ENCODE data around the gene MIA3.
A peak's percentile ranks its signal among the peaks of the same experiment; 100 is the strongest.
"Not testable (repeated sequence)": the region's sequence is repeated elsewhere in the genome, so short reads cannot be mapped to it uniquely, and the experiment has no call there.

Gene MIA3, protein sequence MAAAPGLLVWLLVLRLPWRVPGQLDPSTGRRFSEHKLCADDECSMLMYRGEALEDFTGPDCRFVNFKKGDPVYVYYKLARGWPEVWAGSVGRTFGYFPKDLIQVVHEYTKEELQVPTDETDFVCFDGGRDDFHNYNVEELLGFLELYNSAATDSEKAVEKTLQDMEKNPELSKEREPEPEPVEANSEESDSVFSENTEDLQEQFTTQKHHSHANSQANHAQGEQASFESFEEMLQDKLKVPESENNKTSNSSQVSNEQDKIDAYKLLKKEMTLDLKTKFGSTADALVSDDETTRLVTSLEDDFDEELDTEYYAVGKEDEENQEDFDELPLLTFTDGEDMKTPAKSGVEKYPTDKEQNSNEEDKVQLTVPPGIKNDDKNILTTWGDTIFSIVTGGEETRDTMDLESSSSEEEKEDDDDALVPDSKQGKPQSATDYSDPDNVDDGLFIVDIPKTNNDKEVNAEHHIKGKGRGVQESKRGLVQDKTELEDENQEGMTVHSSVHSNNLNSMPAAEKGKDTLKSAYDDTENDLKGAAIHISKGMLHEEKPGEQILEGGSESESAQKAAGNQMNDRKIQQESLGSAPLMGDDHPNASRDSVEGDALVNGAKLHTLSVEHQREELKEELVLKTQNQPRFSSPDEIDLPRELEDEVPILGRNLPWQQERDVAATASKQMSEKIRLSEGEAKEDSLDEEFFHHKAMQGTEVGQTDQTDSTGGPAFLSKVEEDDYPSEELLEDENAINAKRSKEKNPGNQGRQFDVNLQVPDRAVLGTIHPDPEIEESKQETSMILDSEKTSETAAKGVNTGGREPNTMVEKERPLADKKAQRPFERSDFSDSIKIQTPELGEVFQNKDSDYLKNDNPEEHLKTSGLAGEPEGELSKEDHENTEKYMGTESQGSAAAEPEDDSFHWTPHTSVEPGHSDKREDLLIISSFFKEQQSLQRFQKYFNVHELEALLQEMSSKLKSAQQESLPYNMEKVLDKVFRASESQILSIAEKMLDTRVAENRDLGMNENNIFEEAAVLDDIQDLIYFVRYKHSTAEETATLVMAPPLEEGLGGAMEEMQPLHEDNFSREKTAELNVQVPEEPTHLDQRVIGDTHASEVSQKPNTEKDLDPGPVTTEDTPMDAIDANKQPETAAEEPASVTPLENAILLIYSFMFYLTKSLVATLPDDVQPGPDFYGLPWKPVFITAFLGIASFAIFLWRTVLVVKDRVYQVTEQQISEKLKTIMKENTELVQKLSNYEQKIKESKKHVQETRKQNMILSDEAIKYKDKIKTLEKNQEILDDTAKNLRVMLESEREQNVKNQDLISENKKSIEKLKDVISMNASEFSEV (N-terminal part only)

DNA sequence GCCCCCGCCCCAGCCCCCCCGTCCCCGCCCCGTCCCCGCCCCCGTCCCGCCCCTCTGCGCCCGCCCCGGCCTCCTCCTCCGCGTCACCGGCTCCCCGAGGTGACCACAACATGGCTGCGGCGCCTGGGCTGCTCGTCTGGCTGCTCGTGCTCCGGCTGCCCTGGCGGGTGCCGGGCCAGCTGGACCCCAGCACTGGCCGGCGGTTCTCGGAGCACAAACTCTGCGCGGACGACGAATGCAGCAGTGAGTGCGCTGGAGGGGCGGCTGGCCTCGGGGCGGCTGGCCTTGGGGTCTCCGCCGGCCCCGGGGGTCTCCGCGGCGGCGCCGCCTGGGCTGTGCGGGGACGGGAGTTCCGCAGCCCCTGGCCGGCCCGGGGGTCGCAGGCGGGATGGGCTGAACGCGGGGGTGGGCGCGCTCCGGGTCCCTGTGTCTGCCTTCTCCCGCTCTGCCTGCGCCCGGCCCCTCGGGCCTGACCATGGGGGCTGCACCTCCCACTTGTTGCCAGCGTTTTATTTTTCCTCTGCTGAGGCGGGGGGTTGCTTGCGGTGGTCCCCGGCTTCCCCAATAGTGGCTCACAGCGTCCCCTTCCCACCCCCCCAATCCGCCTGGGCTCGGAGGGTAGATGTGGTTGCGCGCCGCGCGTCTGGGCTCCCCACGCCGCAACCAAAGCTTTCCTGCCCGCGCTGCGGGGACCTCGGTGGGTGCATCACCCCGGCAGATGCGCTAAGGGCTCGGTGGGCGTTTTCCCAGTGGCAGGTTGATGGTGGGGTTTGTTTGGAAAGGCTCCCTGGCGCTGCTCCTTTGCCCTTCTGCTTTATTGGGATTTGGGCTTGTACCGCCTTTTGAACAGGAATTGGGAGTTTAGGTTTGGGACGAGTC lies at the start of gene MIA3:
MIA3 (plus strand) TSS at position 97 of the 879 bp plus-strand sequence; CDS start at position 111, 14 bp downstream.
- DNase-seq (ENCODE audit: low read depth in 2 of 2): peak in 1 of 2 donors; percentile 10

GRCh38 chr1:222570837-222571236 lies 47.1 kb upstream of the MIA3 start:
- no peak for DNase-seq (ENCODE audit: low read depth in 2 of 2)

DNA sequence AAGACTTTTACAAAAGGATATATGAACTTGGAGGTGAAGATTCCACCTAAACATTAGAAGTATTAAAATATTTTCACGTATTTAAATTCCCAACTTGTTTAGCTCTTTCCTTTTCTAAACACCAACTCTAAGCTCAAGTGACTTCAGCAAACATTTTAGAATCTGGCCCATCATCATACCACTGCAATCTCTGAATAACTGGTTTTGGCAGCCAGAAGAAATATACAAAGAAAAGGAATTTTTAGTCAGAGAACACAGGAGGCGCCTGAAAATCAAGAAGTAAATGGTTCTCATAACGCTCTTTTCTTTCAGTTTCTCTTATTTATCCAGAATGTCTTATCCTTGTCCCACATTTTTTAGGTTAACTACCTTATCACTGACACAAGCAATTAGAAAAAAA lies 38.6 kb upstream of the MIA3 start:
- DNase-seq (ENCODE audit: low read depth in 2 of 2): no peak

DNA sequence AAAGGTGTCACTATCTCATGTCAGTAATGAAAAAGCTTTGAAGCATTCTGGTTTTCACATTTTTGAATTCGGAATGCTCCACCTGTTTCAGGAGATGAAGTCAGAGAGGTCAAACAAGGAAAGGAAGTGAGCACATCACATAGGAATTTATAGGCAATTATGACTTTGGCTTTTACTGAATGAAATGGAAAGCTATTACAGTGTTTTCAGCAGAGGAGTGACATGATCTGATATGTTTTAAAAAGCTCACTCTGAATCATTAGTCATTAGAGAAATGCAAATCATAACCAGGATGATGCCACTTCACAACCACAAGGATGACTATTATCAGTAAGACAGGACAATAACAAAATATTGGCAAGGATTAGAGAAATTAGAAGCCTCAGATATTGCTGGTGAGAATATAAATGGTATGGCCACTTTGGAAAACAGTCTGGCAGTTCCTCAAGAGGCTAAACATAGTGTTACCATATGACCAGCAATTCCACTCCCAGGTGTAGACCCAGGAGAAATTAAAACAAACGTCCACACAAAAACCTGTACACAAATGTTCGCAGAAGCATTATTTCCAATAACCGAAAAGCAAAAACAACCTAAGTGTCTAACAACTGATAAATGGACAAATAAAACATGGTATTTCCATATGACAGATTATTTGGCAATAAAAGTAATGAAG lies 35.7 kb upstream of the MIA3 start:
- no peak for DNase-seq (ENCODE audit: low read depth in 2 of 2)

DNA sequence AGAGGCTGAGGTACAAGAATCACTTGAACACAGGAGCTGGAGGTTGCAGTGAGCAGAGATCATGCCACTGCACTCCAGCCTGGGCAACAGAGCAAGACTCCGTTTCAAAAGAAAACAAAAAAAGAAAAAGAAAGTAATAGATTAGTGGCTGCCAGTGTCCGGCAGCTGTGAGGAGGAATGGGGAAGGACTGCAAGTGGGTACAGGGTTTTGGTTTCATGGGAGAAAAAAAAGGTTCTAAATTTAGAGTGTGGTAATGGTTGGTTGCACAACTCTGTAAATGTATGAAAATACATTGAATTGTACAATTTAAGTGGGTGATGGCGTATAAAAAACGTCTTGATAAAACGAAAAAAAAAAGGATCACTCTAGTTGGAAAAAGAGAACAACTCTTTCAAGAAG lies 34.8 kb upstream of the MIA3 start:
- DNase-seq (ENCODE audit: low read depth in 2 of 2): no peak

DNA sequence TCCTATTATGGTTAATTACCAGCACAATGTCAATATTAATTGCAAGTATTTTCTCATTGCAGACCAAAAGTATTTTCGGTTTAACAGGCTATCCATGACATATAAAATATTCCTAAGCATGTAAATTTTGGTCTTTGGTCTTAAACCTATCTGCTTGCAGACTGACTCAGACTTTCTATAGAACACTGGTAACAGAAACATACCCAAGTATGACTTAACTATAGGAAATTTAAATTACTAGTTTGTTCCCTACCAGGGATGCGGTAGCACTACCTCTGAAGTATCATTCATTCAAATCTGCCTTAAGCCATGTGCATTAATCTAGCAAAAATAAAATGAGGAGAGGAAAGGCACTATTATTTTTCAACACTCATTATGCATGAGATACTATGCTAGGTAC lies 31.1 kb upstream of the MIA3 start:
- no peak for DNase-seq (ENCODE audit: low read depth in 2 of 2)

DNA sequence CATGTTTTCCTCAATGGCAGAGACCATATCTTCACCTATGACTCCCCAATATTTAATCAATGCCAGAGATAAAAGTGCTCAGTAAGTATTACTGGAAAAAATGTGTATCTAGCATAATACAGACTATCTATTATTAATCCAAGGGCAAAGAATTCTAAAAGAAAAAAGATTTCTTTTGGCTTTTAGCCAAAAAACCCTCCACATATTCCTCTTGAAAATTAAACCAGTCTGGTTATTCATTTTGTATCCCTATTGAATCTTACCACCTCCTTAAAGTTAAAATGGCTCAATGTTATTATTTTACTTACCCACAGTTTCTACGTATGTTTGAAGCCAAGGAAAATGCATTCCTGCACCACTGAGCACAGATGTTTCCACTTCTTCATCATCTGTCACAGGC lies 29.8 kb upstream of the MIA3 start:
- DNase-seq (ENCODE audit: low read depth in 2 of 2): no peak

- peak; percentile 50 to 59 for DNase-seq (ENCODE audit: low read depth in 2 of 2)
Observed at GRCh38 chr1:222589462-222590302, 28.2 kb upstream of the MIA3 start, which contains the start of gene TAF1A. TSS of gene TAF1A (minus strand) at chr1:222589933.

GRCh38 chr1:222592171-222592570 lies 25.7 kb upstream of the MIA3 start:
- no peak for DNase-seq (ENCODE audit: low read depth in 2 of 2)

- DNase-seq (ENCODE audit: low read depth in 2 of 2): no peak
Observed at GRCh38 chr1:222594789-222595188, 23.1 kb upstream of the MIA3 start.

DNA sequence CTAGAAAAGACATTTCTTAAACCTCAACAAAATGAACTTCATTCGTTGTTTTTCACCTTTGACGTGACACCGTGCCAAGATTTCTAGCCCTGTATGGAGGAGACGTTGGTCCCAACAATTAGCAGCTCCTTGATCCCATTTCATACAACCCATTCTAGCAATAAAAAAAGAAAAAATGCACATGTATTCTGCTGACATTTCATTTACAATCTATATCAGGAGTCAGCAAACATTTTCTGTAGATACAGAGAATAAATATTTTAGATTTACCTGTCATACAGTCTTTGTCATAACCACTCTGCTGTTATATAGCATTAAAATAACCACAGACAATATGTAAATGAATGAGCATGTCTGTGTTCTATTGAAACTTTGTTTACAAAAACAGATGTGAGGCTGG lies 21.2 kb upstream of the MIA3 start:
- DNase-seq (ENCODE audit: low read depth in 2 of 2): no peak

DNA sequence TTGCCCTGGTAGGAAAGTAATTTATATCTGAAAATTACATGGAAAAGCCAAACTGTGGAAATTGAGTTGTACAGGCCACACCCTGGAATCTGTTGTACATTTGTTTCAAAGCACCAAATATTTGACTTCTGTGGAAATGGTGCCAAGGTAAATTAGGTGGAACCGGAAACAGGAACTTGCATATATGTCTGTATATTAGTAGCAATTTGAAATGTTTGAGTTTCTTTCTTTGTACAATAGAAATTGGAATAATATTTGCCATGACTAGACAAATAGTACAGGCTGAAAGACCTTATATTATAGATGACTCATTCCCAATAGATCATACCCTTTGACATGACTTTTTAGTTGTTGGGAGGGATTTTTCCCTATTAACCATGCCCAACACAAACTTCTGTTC lies 17.6 kb upstream of the MIA3 start:
- DNase-seq (ENCODE audit: low read depth in 2 of 2): no peak

DNA sequence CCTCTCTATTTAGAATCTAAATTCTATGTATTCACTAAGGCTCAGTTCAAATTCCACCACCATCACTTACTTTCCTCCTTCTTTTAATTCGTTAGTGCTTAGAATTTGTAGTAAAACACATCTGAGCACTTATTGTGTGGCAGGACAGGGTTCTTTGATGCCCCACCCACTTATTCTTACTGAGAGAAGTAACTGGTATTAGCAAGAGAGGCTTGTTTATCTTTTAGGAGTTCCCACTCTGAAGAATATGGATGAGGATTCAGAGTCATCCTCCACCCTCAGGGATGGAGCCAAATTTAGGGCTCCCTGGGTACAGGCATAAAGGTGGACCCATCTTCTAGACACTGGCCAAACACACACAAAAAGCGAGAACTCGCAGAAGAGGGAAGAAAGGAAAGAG lies 16.6 kb upstream of the MIA3 start:
- no peak for DNase-seq (ENCODE audit: low read depth in 2 of 2)

DNA sequence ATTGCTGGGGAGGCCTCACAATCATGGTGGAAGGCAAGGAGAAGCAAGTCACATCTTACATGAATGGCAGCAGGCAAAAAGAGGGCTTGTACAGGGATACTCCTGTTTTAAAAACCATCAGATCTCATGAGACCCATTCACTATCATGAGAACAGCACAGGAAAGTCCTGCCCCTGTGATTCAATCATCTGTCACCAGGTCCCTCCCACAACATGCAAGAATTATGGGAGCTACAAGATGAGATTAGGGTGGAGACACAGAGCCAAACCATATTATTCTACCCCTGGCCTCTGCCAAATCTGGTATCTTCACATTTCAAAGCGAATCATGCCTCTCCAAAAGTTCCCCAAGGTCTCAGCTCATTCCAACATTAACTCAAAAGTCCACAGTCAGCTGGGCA lies 11.1 kb upstream of the MIA3 start:
- no peak for DNase-seq (ENCODE audit: low read depth in 2 of 2)

DNA sequence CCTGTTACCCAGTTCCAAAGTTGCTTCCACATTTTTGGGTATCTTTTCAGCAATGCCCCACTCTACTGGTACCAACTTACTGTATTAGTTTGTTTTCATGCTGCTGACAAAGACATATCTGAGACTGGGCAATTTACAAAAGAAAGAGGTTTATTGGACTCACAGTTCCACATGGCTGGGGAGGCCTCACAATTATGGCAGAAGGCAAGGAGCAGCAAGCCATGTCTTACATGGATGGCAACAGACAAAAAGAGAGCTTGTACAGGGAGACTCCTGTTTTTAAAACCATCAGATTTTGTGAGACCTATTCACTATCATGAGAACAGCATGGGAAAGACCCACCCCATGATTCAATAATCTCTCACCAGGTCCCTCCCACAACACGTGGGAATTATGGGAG lies 8.8 kb upstream of the MIA3 start:
- DNase-seq (ENCODE audit: low read depth in 2 of 2): not testable (repeated sequence)

GRCh38 chr1:222610728-222611127 lies 7.2 kb upstream of the MIA3 start:
- DNase-seq (ENCODE audit: low read depth in 2 of 2): no peak

DNA sequence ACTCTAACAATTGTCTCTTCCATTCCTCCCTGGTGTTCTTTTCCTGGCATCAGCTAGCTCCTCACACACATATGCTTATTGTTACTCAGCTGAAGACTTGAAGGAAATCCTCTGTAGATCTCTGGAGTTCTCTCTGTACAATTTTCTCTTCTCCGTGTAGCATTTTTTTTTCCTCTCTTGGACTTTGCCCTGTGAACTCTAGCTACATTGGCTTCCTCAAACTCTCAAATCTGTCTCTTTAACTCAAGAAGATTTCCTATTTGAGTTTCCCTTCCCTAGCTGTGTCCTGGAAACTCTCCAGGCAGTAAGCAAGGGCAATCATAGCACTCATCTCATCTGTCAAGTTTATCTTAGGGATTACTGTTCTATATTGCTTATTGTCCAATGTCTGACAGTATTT lies 4.3 kb upstream of the MIA3 start:
- no peak for DNase-seq (ENCODE audit: low read depth in 2 of 2)

DNA sequence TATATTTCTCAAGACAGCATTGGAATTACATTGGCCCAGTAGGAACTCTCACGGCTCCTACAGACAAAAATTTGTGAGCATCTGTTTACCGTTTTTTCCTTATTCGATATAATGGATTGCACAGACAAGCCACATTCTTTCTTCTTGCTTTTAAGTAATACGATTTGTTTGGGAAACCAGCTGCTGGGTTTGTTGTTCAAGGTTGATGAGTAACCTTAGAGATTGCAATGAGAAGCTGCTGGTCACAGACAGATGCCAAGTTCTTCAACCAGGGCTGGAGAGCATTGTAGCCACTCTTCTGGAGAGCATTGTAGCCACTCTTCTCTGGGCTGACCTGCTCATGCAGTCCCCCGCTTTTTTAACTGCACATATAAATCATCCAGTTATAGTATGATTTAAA lies 1.4 kb upstream of the MIA3 start:
- DNase-seq (ENCODE audit: low read depth in 2 of 2): no peak

- DNase-seq (ENCODE audit: low read depth in 2 of 2): peak; percentile 68 to 87
Observed at GRCh38 chr1:222617367-222617951, 438 bp upstream of the MIA3 start.

All from stimulated activated CD4-positive, alpha-beta T cell treated with anti-CD3 and anti-CD28 coated beads, Interleukin-1b, Interleukin-23, amount 100 ng/mL, for 1 hour (primary cell).